HG02870 (cell line): ENCODE measurements around the gene PLA2G2C.
"Not testable (repeated sequence)": the region's sequence is repeated elsewhere in the genome, so short reads cannot be mapped to it uniquely, and the experiment has no call there.

Experiments used
- ATAC-seq: cut with Tn5 transposase; IDR thresholded peaks from one replicate; pipeline ENCODE4 v1.9.1; 2021; ENCODE audit warnings: mild to moderate bottlenecking, moderate library complexity; ENCODE audit not compliant: unreplicated experiment

PLA2G2C gene

DNA sequence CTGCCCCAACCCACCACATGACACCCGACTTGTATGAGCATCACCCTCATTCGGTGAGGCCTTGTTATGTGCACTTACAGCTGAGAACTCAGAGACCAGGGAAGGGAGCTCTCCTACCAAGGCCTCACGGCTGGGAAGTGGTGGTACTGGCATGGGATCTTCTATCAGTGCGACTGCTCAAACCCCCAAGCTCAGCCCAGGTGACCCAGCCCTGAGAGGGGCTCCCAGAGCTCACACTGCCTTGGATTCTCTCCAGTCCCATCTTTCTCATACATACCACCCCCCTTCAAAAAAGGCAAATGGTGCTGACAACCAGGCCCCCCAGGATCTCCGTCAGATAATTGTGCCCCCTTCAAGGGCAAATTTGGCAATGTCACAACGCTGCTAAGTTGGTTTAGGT, 48.0 kb downstream of the PLA2G2C start:
- no peak for ATAC-seq

DNA sequence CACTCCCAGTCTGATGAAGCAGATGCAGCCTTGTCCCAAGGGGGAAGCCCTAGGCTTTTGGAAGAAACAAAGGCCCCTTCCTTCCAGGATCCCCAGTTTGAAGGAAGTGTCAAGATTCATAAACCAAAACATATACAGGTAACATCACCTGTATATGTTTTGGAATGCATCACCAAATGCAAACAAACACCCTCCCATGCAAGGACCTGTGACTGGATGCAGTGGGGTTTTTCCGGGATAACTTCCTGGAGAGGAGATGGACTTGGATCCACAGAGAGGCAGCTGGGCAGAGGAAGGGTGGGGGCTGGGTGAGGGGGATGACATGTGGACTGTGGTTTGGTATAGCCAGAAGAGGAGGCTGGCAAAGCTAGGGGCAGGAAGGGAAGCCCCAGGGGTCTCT, 48.7 kb downstream of the PLA2G2C start:
- ATAC-seq: no peak

DNA sequence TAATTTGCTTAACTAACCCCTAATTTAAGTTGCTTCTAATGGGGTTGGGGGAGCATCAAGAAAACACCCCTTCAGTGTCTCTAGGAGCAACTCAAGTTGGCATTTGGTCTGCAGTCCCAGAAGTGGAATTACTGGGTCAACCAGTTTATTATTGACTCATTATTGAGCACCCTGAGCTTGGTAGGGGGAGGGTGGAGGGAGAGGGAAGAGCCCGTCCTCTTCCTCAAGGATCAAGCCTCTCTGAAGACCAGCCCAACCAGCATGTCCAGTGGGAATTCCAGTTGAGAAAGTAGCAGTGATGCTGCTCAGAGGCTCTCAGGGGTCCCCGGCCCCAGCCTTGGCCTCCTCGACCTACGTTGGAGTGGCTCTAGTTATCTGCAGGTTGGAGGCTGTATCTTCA, 49.3 kb downstream of the PLA2G2C start:
- ATAC-seq: no peak

DNA sequence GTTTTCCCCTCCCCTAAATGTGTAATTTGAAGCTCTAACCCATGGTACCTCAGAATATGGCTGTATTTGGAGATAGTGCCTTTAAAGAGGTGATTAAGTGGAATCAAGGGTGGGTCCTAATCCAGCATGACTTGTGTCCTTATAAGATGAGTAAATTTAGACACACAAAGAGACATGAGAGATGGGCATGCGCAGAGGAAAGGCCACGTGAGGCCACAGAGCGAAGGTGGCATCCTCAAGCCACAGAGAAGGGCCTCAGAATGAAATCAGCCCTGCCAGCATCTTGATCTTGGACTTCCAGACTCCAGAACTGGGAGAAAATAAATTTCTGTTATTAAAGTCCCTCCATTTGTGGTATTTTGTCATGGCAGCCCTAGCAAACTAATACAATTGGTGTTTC, 50.1 kb downstream of the PLA2G2C start:
- ATAC-seq: no peak

DNA sequence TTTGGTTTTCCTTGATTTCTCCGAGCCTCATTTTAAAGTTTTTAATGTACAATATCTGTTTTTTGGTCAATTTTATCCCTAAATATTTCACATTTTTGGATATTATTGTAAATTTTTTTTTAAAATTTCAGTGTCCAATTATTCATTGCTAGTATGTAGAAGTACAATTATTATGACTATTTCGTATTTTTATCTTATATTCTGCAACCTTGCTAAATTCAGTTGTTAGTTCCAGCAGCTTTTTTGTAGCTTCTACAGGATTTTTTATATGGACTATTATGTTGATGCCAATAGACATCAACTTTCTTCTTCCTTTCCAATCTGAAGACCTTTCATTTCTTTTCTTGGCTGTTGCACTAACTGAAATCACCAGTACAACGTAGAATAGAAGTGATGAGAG, 51.3 kb downstream of the PLA2G2C start:
- no peak for ATAC-seq

DNA sequence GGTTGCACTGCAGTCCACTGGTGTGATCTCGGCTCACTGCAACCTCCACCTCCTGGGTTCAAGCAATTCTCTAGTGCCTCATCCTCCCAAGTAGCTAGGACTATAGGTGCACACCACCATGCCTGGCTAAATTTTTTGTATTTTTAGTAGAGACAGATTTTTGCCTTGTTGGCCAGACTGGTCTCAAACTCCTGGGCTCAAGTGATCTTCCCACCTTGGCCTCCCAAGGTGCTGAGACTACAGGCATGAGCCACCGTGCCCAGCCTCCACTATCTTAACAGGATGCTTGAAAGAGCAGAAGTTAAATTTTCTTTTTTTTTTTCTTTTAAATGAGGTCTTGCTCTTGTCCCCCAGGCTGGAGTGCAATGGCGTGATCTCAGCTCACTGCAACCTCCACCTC, 55.8 kb downstream of the PLA2G2C start:
- not testable (repeated sequence) for ATAC-seq

DNA sequence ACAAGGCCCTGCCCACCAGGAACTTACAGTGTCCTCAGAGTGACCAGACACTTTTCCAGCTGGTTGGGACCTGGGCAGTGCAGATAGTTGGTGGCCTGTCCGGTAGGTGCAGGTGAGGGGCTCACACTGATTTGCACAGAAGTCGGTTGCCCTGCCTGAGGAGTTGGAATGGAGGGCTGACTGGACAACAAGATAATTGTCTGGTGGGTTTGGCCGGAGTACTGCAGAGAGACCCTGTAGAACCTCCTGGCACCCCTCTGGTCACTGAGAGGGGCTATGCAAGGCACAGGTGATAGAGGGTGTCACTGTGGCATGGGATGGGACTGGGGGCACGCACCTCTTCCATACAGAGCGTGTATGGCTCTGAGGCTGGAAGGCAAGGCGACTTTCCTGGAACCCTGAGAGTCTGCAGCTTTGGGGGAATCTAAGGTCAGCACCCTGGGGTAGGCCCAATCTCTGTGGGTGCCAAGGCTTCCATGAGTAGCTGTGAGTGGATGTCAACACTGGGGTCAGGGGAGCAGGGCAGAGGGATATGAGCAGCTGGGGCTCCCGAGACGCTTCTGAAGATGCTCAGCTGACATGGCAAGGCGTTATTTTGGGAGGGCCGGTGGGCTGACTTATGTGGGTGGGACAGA, 59.4 kb downstream of the PLA2G2C start:
- no peak for ATAC-seq

DNA sequence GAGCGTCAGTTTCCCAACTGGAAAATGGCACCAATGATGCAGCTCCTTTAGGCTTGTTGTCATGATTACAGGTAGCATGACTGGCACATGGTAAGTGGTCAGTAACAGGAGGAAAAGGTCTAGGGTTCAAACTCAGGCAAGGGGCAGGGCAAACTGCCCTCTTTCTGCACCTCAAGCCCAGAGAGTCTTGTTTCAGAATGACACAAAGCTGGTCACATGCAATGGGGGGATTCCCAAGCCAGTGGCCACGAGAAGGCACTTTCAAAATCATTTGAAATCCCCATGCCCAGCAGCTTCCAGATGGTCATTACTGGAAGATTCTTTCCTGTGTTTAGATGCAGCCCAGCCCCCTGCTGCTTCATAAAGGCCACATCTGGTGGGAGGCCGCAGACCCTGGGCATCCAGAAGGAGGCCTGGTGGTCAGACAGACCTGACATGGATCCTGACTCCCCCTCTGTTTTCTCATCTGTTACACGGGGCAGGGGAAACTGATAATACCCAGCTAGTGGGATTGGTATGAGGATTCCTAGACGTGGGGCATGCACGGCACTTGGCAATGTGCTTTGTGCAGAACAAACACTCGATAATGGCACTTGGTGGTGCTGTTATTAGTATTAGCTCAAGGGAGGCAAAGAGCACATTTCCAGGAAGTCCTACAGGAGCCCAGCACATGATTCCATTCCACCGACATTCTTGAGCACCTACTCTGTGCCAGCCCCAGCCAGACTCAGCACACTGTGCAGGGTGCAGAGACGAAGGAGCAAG, 60.1 kb downstream of the PLA2G2C start:
- peak; percentile 45 for ATAC-seq

DNA sequence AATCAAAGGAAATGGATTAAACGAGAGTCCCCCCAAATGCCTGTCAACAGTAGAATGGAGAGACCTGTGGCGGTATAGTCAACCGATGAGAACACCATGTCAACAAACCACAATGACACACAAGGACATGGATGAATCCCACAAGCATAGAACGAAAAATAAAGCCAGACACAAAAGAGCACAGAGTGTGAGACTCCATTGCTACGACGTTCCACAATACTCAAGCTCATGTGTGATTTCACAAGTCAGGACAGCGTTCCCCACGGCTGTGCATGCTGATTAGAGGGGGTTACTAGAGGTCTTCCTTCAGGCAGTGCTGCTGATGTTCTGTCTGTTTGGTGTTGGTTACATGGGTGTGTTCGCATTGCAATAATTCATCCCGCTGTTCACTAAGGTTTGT, 61.2 kb downstream of the PLA2G2C start:
- ATAC-seq: no peak

DNA sequence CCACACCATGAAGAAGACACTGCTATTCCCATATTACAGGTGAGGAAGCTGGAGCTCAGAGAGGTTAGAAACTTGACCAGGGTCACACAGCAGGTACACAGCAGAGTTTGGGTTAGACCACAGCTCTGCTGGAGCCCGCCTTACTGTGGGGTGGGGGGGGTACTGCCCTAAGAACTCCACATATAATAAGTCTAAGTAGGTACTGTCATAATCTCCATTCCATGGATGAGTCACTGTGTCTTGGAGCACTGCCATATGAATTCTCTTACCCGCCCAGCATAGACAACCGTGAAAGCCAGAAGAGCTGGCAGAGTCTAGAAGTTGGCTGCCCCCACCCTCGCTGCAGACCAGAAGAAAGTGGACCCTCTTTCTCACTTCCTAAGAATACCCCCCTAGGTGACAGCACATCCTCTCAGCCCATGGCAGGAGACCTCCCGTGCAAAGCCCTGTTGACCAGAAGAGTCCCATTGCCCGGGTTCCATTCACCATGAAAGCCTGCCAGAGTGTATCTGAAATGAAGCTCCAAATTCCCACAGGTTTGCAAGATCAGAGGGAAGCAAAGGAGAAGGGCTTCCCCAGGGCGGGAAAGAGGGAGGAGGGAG, 61.8 kb downstream of the PLA2G2C start:
- ATAC-seq: no peak

DNA sequence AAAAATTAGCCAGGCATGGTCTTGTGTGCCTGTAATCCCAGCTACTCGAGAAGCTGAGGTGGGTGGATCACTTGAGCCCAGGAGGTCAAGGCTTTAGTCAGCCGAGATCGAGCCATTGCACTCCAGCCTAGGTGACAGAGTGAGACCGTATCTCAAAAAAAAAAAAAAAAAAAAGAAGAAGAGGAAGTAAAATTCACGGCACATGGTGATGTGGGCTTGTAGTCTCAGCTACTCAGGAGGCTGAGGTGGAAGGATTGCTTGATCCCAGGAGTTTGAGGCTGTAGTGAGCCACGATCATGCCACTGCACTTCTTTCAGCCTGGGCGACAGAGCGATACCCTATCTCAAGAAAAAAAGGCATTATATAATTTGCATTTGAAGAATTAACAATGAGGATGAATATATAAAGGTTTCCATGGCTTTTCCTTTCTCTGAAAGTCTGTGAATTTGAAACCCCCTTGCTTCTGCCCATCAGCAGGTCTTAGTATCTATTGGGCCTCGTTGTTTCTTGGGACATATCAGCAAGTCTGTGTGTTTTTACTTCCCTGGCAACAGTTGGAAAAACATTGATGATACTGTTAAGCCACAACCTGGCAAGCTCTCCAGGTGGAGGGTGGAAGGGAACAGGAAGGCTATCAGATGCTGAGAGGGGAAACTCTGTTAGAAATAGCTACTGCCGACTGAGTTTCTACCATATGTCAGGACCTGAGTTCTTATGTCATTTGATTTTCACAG, 62.4 kb downstream of the PLA2G2C start:
- ATAC-seq: no peak

DNA sequence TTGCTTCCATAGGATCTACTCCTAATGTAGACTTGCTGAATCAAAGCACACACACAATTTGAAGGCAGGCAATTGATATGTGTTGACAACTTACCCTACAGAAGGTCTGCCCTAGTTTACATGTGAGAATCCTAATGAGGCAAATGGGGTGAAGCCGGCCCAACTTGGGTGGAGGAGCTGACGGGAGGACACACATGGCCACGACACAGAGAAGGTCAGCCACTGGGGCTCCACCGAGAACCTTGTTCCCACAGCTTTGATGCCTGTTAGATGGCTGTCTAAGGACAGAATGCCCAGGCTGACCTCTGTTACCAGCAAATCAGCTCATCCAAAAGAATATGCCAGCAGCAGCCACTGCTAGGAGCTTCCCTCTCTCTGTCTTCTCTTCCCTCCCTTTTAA, 65.5 kb downstream of the PLA2G2C start:
- ATAC-seq: no peak

DNA sequence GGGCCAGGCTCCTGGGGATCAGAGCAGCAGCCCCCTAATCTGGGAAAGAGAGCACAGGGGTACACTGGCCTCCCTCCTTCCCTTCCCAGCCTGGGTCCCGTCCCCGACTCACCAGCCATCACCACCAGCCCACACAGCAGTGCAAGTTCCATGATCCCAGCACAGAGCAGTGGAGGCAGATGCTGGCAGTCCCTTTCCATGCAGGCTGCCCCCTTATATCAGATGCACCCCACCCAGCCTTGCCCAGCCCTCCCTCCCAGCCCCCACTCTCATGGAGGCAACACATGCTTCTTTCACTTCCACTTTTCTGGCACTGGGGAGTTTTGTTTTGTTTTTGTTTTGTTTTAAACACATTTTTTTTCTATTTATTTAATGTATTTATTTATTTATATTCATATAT, 67.0 kb downstream of the PLA2G2C start, which contains the start of gene PLA2G2D:
Gene PLA2G2D, minus strand, starts transcription at position 190 of the 400 bp plus-strand sequence. Its CDS starts 38 bp downstream, at position 152.
- ATAC-seq: no peak

DNA sequence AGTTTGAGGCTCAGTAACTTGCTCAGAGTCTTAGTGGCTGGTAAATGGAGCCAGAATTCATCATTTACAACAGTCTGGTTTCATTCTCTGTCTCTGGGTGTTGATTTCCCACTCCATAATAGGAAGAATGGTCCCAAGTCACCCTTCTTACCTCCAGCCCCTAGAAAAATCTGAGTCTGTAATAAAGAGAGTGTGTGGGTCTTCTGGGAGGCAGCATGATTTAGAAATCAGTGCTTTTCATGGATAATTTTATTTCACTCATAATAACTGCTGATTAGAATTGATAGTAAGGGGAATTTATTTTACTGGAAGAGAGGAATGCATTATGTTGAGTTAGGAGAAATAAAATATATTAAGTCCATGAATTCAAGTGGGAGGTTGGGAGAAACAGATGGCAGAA, 69.1 kb downstream of the PLA2G2C start:
- ATAC-seq: no peak

DNA sequence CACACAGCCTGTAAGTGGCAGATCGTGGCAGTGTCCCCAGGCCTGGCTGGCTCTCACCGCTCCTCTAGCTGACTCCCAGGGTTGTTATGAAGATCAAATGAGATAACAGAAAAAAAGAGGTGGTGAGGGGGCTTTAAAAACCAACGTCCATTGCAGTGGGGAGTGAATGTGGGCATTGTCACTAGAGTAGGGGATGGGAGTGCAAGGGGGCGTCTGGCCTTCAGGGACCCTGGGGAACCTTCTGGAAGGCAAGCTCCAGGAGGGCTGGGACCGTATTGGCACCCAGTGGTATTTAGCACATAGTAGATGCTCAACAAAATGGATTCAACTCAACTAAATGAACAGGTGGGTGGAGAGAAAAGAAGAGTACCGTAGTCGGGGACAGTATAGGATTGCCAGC, 70.4 kb downstream of the PLA2G2C start:
- no peak for ATAC-seq

DNA sequence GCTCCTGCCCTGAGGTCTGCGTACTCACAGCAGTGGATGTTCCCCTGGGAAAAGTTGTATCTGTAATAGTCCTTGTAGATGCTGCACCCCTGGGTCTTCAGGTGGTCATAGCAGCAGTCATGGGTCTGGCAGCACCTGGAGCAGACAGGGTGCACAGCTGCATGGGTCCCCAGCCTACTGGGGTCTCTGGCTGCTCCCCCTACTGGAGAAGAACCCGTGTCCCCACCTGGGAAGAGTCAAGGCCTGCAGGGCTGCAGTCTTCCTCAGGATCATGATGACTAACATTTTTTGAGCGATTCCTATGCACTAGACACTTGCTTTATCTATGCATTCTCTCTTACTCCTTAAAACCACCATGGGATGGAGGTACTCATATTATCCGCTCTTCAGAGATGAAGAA, 70.8 kb downstream of the PLA2G2C start:
- ATAC-seq: no peak

DNA sequence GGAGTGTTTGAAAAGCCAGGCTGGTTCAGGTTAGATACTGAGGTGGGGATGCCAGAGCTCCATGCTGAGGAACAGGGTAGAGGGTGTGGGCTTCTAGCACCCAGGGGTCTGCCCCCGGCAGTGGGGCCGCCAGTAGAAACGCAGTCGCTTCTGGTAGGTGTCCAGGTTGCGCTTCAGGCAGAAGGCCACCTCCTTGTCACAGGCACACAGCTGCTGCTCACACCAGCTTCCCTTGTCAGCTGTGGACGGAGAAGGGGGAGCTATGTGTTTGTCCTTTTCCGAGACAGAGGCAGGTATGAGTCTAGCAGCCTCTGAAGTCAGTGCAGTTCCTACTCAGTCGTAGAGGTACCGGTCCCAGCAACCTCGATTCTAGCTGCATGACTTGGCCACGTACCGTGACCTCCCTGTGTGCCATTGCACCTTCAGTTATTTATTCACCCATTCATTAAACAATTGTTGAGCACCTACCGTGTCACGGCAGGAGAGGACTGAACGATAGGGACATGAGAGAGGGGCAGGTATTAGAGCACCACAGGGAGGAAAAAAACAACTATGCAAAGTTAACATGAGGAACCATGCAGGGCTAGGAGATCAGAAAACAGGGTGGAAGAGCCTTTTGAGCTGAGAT, 72.2 kb downstream of the PLA2G2C start:
- ATAC-seq: no peak
